CD4-positive, alpha-beta T cell treated with Interferon gamma for 1 hour (primary cell): ENCODE results near the gene EGFR.

Experiments
- DNase-seq: peaks from one replicate; pipeline ENCODE4 v3.0.0-alpha.2; 2020

Gene EGFR

DNA sequence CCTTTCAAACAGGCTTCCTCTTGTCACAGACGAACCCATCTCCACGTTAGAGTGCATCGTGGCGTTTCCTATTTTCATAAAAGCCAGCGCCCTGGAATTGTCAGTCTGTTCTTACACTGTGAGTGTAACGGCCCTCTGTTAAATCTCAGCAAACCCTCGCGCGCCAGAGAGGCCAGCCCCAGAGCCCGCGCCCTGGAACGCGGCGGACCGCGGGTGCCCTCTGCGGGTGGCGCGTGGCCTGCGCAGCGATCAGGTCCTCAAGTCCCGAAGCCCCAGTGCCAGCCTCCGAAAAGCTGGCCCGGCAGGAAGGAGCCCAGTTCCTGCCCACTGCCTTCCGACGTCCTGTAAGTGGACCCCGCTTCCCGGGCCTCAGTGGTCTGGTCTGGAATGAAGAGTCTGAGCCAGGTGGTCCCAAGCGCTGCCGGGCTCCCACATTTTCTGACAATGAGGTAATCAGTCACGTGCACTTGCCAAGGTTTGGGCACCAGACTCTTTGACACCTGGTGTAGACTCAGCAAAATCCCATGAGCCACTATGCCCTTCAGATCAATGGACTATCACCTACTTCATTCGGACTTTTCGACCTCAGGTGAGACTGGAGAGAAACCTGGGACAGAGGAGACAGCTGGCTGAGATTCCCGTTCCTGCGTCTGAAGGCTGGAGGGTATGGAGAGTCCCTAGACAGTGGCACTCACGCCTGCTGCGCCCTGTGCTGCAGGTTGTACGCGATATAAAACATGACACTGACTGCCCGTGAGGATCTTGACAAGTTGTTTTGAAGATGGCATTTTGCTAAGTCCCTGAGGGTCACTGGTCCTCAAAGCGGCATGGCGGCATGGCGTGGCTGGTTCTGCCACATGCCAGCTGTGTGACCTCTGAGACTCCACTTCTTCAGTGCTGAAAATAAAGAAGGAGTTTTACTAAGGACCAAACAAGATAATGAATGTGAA lies 237.0 kb downstream of the EGFR start:
- DNase-seq: peak; percentile 47

GRCh38 chr7:55258631-55259030 lies 239.8 kb downstream of the EGFR start:
- no peak for DNase-seq

- no peak for DNase-seq
These were observed 241.4 kb downstream of the EGFR start for GRCh38 chr7:55260171-55260570.

DNA sequence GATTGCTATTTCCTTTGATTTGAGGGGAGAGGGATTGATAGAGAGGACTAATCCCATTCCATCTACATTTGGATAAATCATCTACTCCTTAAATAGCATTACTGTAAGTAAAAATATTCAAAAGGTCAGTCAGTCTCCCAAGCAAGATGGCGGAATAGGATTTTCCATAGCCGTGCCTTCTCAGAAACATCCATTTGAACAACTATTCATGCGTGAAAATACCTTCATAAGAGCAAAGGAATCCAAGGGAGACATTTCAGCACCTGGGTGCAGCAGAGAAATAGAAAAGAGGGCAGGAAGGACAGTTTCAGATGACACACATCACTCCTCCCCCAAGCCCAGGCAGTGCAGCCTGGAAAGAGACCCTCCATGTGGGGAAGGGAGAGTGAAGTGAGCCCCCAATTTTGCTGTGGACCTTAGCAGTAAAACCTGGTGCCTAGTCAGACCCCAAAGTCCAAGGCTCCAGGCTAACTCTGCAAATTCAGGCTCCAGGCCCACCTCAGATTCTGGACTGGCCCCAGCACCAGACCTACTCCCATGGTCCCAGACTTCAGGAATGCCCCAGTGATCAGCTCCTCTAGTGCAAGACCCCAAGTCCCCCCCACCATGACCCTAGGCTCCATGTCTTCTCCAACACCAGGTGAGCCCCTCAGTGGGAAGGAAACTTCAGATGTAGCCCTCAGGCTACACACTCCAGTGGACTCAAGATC lies 242.0 kb downstream of the EGFR start:
- DNase-seq: no peak
